Measurements from ENCODE around the gene ZNF804B.

The ZNF804B gene

GRCh38 chr7:89001306-89001705 is 241.8 kb downstream of the ZNF804B start:
- no peak for DNase-seq

- no peak for DNase-seq
Observed at GRCh38 chr7:89002981-89003956, 243.8 kb downstream of the ZNF804B start.

GRCh38 chr7:89012016-89012415 is 252.5 kb downstream of the ZNF804B start:
- no peak for DNase-seq

GRCh38 chr7:89017695-89018094 is 258.2 kb downstream of the ZNF804B start:
- no peak for DNase-seq

GRCh38 chr7:89021741-89022140 is 262.2 kb downstream of the ZNF804B start:
- no peak for DNase-seq

- DNase-seq = no peak
Observed at GRCh38 chr7:89023206-89023605, 263.7 kb downstream of the ZNF804B start.

GRCh38 chr7:89023877-89024276 is 264.4 kb downstream of the ZNF804B start:
- no peak for DNase-seq

GRCh38 chr7:89027781-89028180 is 268.3 kb downstream of the ZNF804B start:
- no peak for DNase-seq

GRCh38 chr7:89028319-89028718 is 268.8 kb downstream of the ZNF804B start:
- DNase-seq = no peak

GRCh38 chr7:89029864-89030263 is 270.4 kb downstream of the ZNF804B start:
- DNase-seq = no peak

- no peak for DNase-seq
Observed at GRCh38 chr7:89041240-89041639, 281.7 kb downstream of the ZNF804B start.

GRCh38 chr7:89042940-89043339 is 283.4 kb downstream of the ZNF804B start:
- DNase-seq = no peak

GRCh38 chr7:89049043-89049442 is 289.5 kb downstream of the ZNF804B start:
- no peak for DNase-seq

GRCh38 chr7:89053130-89053529 is 293.6 kb downstream of the ZNF804B start:
- DNase-seq = no peak

- no peak for DNase-seq
Observed at GRCh38 chr7:89054361-89054760, 294.9 kb downstream of the ZNF804B start.

- DNase-seq = no peak
Observed at GRCh38 chr7:89060234-89060633, 300.7 kb downstream of the ZNF804B start.

- DNase-seq = no peak
Observed at GRCh38 chr7:89064831-89065230, 305.3 kb downstream of the ZNF804B start.

GRCh38 chr7:89067048-89067447 is 307.5 kb downstream of the ZNF804B start:
- DNase-seq = no peak

- no peak for DNase-seq
Observed at GRCh38 chr7:89072081-89072480, 312.6 kb downstream of the ZNF804B start.

- DNase-seq = no peak
Observed at GRCh38 chr7:89073776-89074175, 314.3 kb downstream of the ZNF804B start.

- DNase-seq = no peak
Observed at GRCh38 chr7:89077992-89078391, 318.5 kb downstream of the ZNF804B start.

GRCh38 chr7:89085580-89085979 is 326.1 kb downstream of the ZNF804B start:
- no peak for DNase-seq

GRCh38 chr7:89091550-89091949 is 332.1 kb downstream of the ZNF804B start:
- no peak for DNase-seq

- no peak for DNase-seq
Observed at GRCh38 chr7:89094269-89094668, 334.8 kb downstream of the ZNF804B start.

GRCh38 chr7:89103564-89103963 is 344.1 kb downstream of the ZNF804B start:
- no peak for DNase-seq
